GM12878 (cell line): Measurements from ENCODE around the gene SYTL1. TPM values are rescaled to one million over a fixed set of nuclear protein-coding genes. Genes with fewer than 3 reads are reported as not detected.

ENCODE experiments used
- ATAC-seq: fragments of 200-7000 bp; cut with Tn5 transposase; 3 replicates; pipeline ENCODE4 v1.9.1; 2020; ENCODE audit warnings: mild to moderate bottlenecking, moderate library complexity
- BruUV-seq: library from RNA; stranded (reverse); fragments of 400-500 nt; replicated peaks from 2 replicates; lab custom pipeline; 2021; lab: Mats Ljungman, UMichigan
- CTCF ChIA-PET: fragments of 300-600 bp; sonication (Branson Sonifier 250); formaldehyde crosslinking; extraction: SDS; loops from one replicate; lab custom pipeline; 2021; ENCODE audit warnings: inconsistent platforms; lab: Yijun Ruan, JAX
- POLR2A ChIA-PET: fragments of 350-600 bp; formaldehyde crosslinking; extraction: SDS; loops from one replicate; lab custom pipeline; 2021; ENCODE audit warnings: inconsistent platforms; lab: Charles Lee
- RAD21 ChIA-PET: fragments of 300-600 bp; sonication (Branson Sonifier 250); formaldehyde crosslinking; loops from one replicate; lab custom pipeline; 2023; ENCODE audit warnings: antibody characterized with exemption; ENCODE audit not compliant: unreplicated experiment; lab: Charles Lee
- SMC1A ChIA-PET: fragments of 300-600 bp; sonication (Branson Sonifier 250); formaldehyde crosslinking; loops from one replicate; lab custom pipeline; 2023; ENCODE audit not compliant: unreplicated experiment, uncharacterized antibody; lab: Charles Lee
- DNase-seq: peaks from one replicate; pipeline ENCODE4 v3.0.0-alpha.2; 2011; ENCODE audit warnings: low read depth, low spot score
- FAIRE-seq: peaks from 3 replicates; lab custom pipeline; 2011; peaks lifted over from hg19 to GRCh38; lab: Jason Lieb, UNC
- H2AFZ ChIP-seq: 2 replicates; pipeline ENCODE4 v1.6.0; 2011; ENCODE audit warnings: low read depth, low read length, control low read depth; ENCODE audit not compliant: control insufficient read depth
- H3K27ac ChIP-seq: 2 replicates; pipeline ENCODE4 v1.5.1; 2011; ENCODE audit warnings: control low read depth; ENCODE audit not compliant: control insufficient read depth, insufficient read depth
- H3K27me3 ChIP-seq, 2 experiments: replicated peaks in 1 of 2; 2 replicates each; pipeline versions ENCODE4 v1.6.0 to v1.6.1; 2011; ENCODE audit warnings: low read length in 1 of 2; ENCODE audit not compliant: control insufficient read depth in 2 of 2, insufficient read depth in 2 of 2
- H3K36me3 ChIP-seq, 2 experiments: 2 replicates each; pipeline ENCODE4 v1.5.1; 2011; ENCODE audit warnings: low read length in 1 of 2; ENCODE audit not compliant: control insufficient read depth in 2 of 2, insufficient read depth in 2 of 2
- H3K4me1 ChIP-seq: 2 replicates; pipeline ENCODE4 v1.6.1; 2011; ENCODE audit warnings: mild to moderate bottlenecking, low read length, moderate library complexity, mixed read lengths; ENCODE audit not compliant: control insufficient read depth, insufficient read depth
- H3K4me2 ChIP-seq: 2 replicates; pipeline ENCODE4 v1.6.0; 2011; ENCODE audit warnings: control low read depth; ENCODE audit not compliant: control insufficient read depth, insufficient read depth
- H3K4me3 ChIP-seq: fragments of 200-600 bp; sonication (generic); 2 replicates; pipeline ENCODE4 v1.5.1; 2016
- H3K79me2 ChIP-seq: 2 replicates; pipeline ENCODE4 v1.6.0; 2011; ENCODE audit warnings: low read length; ENCODE audit not compliant: control insufficient read depth, insufficient read depth
- H3K9ac ChIP-seq: 2 replicates; pipeline ENCODE4 v1.8.0; 2011; ENCODE audit warnings: low read length, control low read depth, mixed read lengths; ENCODE audit not compliant: control insufficient read depth, insufficient read depth
- H3K9me3 ChIP-seq: replicated peaks from 3 replicates; pipeline ENCODE4 v1.5.1; 2011; ENCODE audit warnings: mild to moderate bottlenecking, low read length; ENCODE audit not compliant: control insufficient read depth, insufficient read depth
- H4K20me1 ChIP-seq: 2 replicates; pipeline ENCODE4 v1.6.0; 2011; ENCODE audit not compliant: control insufficient read depth, insufficient read depth
- CBFB ChIP-seq: IDR thresholded peaks from 2 replicates; pipeline ENCODE4 v1.6.1; 2016; ENCODE audit warnings: antibody characterized with exemption, low read depth
- CREB1 ChIP-seq: IDR thresholded peaks from 2 replicates; pipeline ENCODE4 v1.6.1; 2012; ENCODE audit warnings: low read depth, mild to moderate bottlenecking, inconsistent platforms
- EED ChIP-seq: sonication (generic); IDR thresholded peaks from 2 replicates; pipeline ENCODE4 v1.6.1; 2016; ENCODE audit warnings: antibody characterized with exemption, low read depth
- IRF4 ChIP-seq: IDR thresholded peaks from 2 replicates; pipeline ENCODE4 v1.6.1; 2011; ENCODE audit warnings: low read depth, low read length
- MYB ChIP-seq: fragments of 150-350 bp; IDR thresholded peaks from 2 replicates; pipeline ENCODE4 v1.6.1; 2014; ENCODE audit warnings: mild to moderate bottlenecking, low read depth, low read length, borderline replicate concordance
- NFYB ChIP-seq: IDR thresholded peaks from 2 replicates; pipeline ENCODE4 v1.6.1; 2011; ENCODE audit warnings: low read depth, mild to moderate bottlenecking, low read length, improper control_type of control experiment, moderate library complexity; ENCODE audit not compliant: insufficient read depth
- NR2F1 ChIP-seq: fragments of 450-650 bp; conservative IDR thresholded peaks from 2 replicates; pipeline ENCODE4 v1.6.1; 2017; ENCODE audit warnings: mild to moderate bottlenecking
- PML ChIP-seq: IDR thresholded peaks from 2 replicates; pipeline ENCODE4 v1.6.1; 2012; ENCODE audit warnings: low read length, inconsistent platforms
- RBBP5 ChIP-seq: fragments of 200-600 bp; sonication (generic); conservative IDR thresholded peaks from 2 replicates; pipeline ENCODE4 v1.6.1; 2016
- SIX5 ChIP-seq: IDR thresholded peaks from 2 replicates; pipeline ENCODE4 v1.6.1; 2011; ENCODE audit warnings: mild to moderate bottlenecking, low read depth, low read length, moderate library complexity; ENCODE audit not compliant: severe bottlenecking
- SP1 ChIP-seq: IDR thresholded peaks from one replicate; pipeline ENCODE4 v1.6.1; 2011; ENCODE audit warnings: low read depth, low read length
- SREBF2 ChIP-seq: IDR thresholded peaks from 2 replicates; pipeline ENCODE4 v1.6.1; 2012; ENCODE audit warnings: mild to moderate bottlenecking, low read length
- TAF1 ChIP-seq: IDR thresholded peaks from 2 replicates; pipeline ENCODE4 v1.6.1; 2011; ENCODE audit warnings: mild to moderate bottlenecking, low read depth, low read length, borderline replicate concordance
- TARDBP ChIP-seq: IDR thresholded peaks from 2 replicates; pipeline ENCODE4 v1.6.1; 2016; ENCODE audit warnings: borderline replicate concordance
- ZNF384 ChIP-seq: IDR thresholded peaks from 2 replicates; pipeline ENCODE4 v1.6.1; 2012; ENCODE audit warnings: low read depth, mild to moderate bottlenecking, low read length, improper control_type of control experiment, borderline replicate concordance
- ZZZ3 ChIP-seq: IDR thresholded peaks from 2 replicates; pipeline ENCODE4 v1.6.1; 2011; ENCODE audit warnings: low read depth; ENCODE audit not compliant: control insufficient read depth, insufficient read length
- WGBS: methylation state at CpG from one replicate; pipeline ENCODE4 v1.1.6; 2016; ENCODE audit warnings: low lambda C conversion rate; ENCODE audit not compliant: insufficient replicate concordance, insufficient coverage; ENCODE audit errors: missing lambda C conversion rate; 5-methylcytosine and 5-hydroxymethylcytosine counted together
- in situ Hi-C: fragments of 300-500 bp; cut with MboI; formaldehyde crosslinking; loops from 9 replicates; pipeline ENCODE4 v1.14.3; 2018; ENCODE audit warnings: mixed read lengths
- intact Hi-C: fragments of 100-400 bp; cut with micrococcal nuclease; formaldehyde crosslinking; loops from one replicate; pipeline ENCODE4 v1.14.2; 2022; ENCODE audit not compliant: unreplicated experiment
- polyA plus RNA-seq, 11 experiments: library from polyadenylated mRNA; depleted of rRNA in 4 of 11; unstranded in 6 of 11; stranded (reverse) in 5 of 11; fragments of >200 nt; fragmentation: Nextera tagmentation in 4 of 11; fragmentation: Illumina TruSeq in 1 of 11; extraction: Ambion mirVana in 4 of 11; extraction: Trizol in 1 of 11; gene quantifications; 1 replicate in 1 of 11; 2 replicates in 10 of 11; pipeline versions ENCODE4 v1.2.1 to v1.2.3, GENCODE V29; 2011 to 2016; ENCODE audit warnings: inconsistent platforms in 2 of 11, missing spikeins in 2 of 11, low read depth in 1 of 11
- total RNA-seq, 4 experiments: library from RNA; depleted of rRNA in 3 of 4; stranded (reverse); fragments of >200 nt in 3 of 4; fragmentation: Illumina TruSeq in 1 of 4; extraction: Trizol in 1 of 4; gene quantifications; 2 replicates each; pipeline versions ENCODE4 v1.2.1 to v1.2.3, GENCODE V29; 2013 to 2021
- TF ChIP-seq, protein P1 (sequence below): fragments of 450-650 bp; conservative IDR thresholded peaks from 2 replicates; pipeline ENCODE4 v1.6.1; 2017; ENCODE audit warnings: mild to moderate bottlenecking, moderate library complexity

Gene SYTL1
- total and polyA plus RNA-seq, 10 of the 15 experiments (the other 5 are each of a cell fraction or from before 2014, with no cell fraction given): 0.72 to 45.6 (median 14.8) TPM

DNA sequence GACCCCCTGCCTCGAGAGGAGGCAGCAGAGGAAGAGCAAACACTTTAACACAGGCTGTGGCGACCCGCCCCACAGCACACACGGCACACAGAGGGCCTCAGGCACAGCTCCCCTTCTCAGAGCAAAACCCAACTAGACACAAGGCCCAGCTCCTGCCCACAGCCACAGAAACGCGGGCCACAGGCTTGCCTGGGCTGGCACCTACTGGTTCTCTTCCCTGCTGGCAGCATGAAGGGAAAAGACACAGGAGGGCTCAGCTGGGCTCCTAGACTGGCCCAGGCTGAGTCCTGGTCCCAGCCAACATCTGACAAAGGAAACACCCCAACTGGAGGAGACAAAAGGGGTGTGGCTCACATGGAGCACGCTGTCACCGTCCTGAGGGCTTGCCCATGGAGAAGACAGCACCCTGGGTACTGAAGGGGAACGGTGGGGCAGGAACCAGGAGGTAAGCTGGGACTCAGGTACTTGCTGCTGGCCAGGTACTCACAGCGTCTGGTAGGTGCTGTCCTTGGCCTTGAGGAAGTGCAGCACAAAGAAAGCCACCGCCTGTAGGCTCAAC, 37.8 kb downstream of the SYTL1 start:
- Histone ChIP-seq H3K79me2 (no peaks in the 10 kb centered on the region), H3K4me1 (no peaks in the 10 kb centered on the region; the same call in 1 of the 2 replicates), H2AFZ (no peak overlapping the region), H3K36me3 (no peaks in the 10 kb centered on the region), H3K9ac (no peak overlapping the region), H3K27ac (no peak overlapping the region), H3K27me3 (peaks cover 0 to 2% of the 10 kb centered on the region in 2 experiments; a peak in 2 of 4 replicates), H3K4me2 (no peak overlapping the region)
- ChIA-PET CTCF (interaction anchor here (0.6 to 1.9 kb wide), 5 partner anchors 11 to 18 kb away, joined by 3 to 5 read pairs (median 3); partner anchors contain the start of gene MAP3K6), SMC1A (no interaction called here), RAD21 (no interaction called here), POLR2A (interaction anchor here (0.6 kb wide), 1 partner anchor 61 kb away, joined by 14 read pairs; no protein-coding TSS in a partner anchor)
- WGBS: 35% methylated on average over 11 of the region's 11 CpGs
- DNase-seq (no peak), ATAC-seq (no peak)
- no TSS peak for BruUV-seq
- in situ Hi-C loops: no loop called here
- TF ChIP-seq MYB: no peak
- TF ChIP-seq CBFB: no peak
- TF ChIP-seq, all 136 proteins: peak for 0
- no peaks in the 10 kb centered on the region for H4K20me1 ChIP-seq
- intact Hi-C loops: no loop called here
- H3K4me3 ChIP-seq: no peak overlapping the region
- no peak for FAIRE-seq
- H3K9me3 ChIP-seq: no peaks in the 10 kb centered on the region

DNA sequence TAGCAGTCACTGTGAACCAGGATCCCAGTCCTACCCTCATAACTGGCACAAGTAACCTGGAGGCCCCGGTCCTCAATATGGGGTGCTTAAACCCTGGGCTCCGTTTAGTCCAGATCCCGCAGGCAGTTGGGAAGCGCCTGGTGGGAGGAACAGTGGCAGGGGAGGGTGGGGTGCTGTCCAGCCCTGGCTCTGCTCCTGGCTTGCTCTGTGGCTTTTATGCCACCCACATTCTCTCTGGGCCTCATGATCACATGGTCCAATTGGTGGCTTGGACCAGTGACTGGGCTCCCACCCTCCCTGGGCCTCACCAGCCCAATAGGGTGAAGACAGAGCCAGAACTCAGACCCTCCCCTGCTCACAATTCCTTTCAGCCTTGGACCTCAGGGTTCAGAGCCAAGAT, 38.4 kb downstream of the SYTL1 start:
- Histone ChIP-seq H3K79me2 (no peaks in the 10 kb centered on the region), H2AFZ (no peak overlapping the region), H3K9ac (no peak overlapping the region), H3K4me1 (no peaks in the 10 kb centered on the region; the same call in 1 of the 2 replicates), H4K20me1 (no peaks in the 10 kb centered on the region), H3K27ac (no peak overlapping the region), H3K9me3 (no peaks in the 10 kb centered on the region), H3K27me3 (peaks cover 0 to 2% of the 10 kb centered on the region in 2 experiments; a peak in 2 of 4 replicates), H3K4me2 (no peak overlapping the region), H3K36me3 (no peaks in the 10 kb centered on the region), H3K4me3 (no peak overlapping the region)
- CTCF ChIA-PET: interaction anchor here (1.2 to 1.9 kb wide), 2 partner anchors 10 to 11 kb away, joined by 3 to 5 read pairs; no protein-coding TSS in a partner anchor
- DNase-seq (no peak), FAIRE-seq (no peak), ATAC-seq (no peak; the same call in 2 of the 3 replicates)
- TF ChIP-seq ZZZ3: no peak
- no peak for TF ChIP-seq PML
- TF ChIP-seq CBFB: no peak
- TF ChIP-seq CREB1: no peak
- no peak for TF ChIP-seq SIX5
- no peak for TF ChIP-seq TARDBP
- no peak for TF ChIP-seq ZNF384
- no peak for TF ChIP-seq NFYB
- no peak for TF ChIP-seq TAF1
- no peak for TF ChIP-seq SP1
- no peak for TF ChIP-seq IRF4
- TF ChIP-seq NR2F1: no peak
- no peak for TF ChIP-seq EED
- TF ChIP-seq, protein P1, sequence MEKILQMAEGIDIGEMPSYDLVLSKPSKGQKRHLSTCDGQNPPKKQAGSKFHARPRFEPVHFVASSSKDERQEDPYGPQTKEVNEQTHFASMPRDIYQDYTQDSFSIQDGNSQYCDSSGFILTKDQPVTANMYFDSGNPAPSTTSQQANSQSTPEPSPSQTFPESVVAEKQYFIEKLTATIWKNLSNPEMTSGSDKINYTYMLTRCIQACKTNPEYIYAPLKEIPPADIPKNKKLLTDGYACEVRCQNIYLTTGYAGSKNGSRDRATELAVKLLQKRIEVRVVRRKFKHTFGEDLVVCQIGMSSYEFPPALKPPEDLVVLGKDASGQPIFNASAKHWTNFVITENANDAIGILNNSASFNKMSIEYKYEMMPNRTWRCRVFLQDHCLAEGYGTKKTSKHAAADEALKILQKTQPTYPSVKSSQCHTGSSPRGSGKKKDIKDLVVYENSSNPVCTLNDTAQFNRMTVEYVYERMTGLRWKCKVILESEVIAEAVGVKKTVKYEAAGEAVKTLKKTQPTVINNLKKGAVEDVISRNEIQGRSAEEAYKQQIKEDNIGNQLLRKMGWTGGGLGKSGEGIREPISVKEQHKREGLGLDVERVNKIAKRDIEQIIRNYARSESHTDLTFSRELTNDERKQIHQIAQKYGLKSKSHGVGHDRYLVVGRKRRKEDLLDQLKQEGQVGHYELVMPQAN: no peak
- TF ChIP-seq RBBP5: no peak
- TF ChIP-seq SREBF2: no peak
- WGBS: 37% methylated on average over 4 of the region's 4 CpGs
- in situ Hi-C loops (no loop called here), intact Hi-C loops (no loop called here)
- POLR2A ChIA-PET: no interaction called here
- RAD21 ChIA-PET: no interaction called here
- SMC1A ChIA-PET: no interaction called here
- BruUV-seq: no TSS peak
